Body of pancreas (tissue), 4 donors: ENCODE data around the gene NRF1.

ENCODE experiments used
- POLR2A ChIP-seq, 3 donors: fragments of 450-650 bp; IDR thresholded peaks; one replicate each; pipeline ENCODE4 v1.6.1; 2016; ENCODE audit warnings: antibody characterized with exemption in 3 of 3, mild to moderate bottlenecking in 2 of 3
- TF ChIP-seq, protein P1 (sequence below), 7 experiments: fragments of 450-650 bp in 4 of 7; fragments of 200-600 bp in 3 of 7; sonication (generic) in 3 of 7; IDR thresholded peaks; one replicate each; pipeline ENCODE4 v1.5.1; 2016 to 2019; ENCODE audit warnings: antibody characterized with exemption in 7 of 7

DNA sequence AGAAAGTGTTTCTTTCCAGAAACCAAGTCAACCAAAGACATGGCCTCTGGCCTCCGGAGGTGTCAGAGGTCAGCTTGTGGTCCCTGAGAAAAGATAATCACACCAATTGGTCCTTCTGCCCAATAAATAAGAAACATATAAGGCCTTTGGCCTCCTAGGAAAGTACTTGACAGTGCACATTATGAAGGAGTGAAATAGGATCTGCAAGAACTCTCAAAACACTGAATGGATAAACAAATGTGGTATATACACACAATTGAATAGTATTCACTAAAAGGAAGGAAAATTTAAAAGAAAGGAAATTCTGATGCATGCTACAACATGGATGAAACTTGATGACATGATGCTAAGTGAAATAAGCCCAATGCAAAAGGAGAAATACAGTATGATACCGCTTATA is 35.4 kb upstream of the NRF1 start:
- TF ChIP-seq, protein P1, sequence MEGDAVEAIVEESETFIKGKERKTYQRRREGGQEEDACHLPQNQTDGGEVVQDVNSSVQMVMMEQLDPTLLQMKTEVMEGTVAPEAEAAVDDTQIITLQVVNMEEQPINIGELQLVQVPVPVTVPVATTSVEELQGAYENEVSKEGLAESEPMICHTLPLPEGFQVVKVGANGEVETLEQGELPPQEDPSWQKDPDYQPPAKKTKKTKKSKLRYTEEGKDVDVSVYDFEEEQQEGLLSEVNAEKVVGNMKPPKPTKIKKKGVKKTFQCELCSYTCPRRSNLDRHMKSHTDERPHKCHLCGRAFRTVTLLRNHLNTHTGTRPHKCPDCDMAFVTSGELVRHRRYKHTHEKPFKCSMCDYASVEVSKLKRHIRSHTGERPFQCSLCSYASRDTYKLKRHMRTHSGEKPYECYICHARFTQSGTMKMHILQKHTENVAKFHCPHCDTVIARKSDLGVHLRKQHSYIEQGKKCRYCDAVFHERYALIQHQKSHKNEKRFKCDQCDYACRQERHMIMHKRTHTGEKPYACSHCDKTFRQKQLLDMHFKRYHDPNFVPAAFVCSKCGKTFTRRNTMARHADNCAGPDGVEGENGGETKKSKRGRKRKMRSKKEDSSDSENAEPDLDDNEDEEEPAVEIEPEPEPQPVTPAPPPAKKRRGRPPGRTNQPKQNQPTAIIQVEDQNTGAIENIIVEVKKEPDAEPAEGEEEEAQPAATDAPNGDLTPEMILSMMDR (IDR thresholded peaks at IDR 0.05): no peak
- TF ChIP-seq POLR2A (IDR thresholded peaks at IDR 0.05): no peak
